HEK293T (cell line): ENCODE measurements around the gene FOXD4L3.
"Not testable (repeated sequence)": the region's sequence is repeated elsewhere in the genome, so short reads cannot be mapped to it uniquely, and the experiment has no call there.

Experiments used
- CTCF ChIA-PET: fragments of 350-600 bp; formaldehyde crosslinking; extraction: SDS; loops from one replicate; lab custom pipeline; 2021; ENCODE audit warnings: antibody characterized with exemption, inconsistent platforms; lab: Yijun Ruan, JAX
- POLR2A ChIA-PET: fragments of 350-600 bp; formaldehyde crosslinking; extraction: SDS; loops from one replicate; lab custom pipeline; 2020; ENCODE audit warnings: antibody characterized with exemption, inconsistent platforms; lab: Yijun Ruan, JAX
- DNase-seq: peaks from one replicate; pipeline ENCODE4 v3.0.0; 2012; ENCODE audit warnings: mixed read lengths; ENCODE audit errors: extremely low spot score

The FOXD4L3 gene

GRCh38 chr9:68302567-68302966 is at the start of gene FOXD4L3:
Gene FOXD4L3, plus strand, starts transcription at chr9:68302867. Its CDS starts 85 bp downstream, at chr9:68302952.
- CTCF ChIA-PET, POLR2A ChIA-PET, DNase-seq: not testable (repeated sequence)

GRCh38 chr9:68281041-68281440 is 21.6 kb upstream of the FOXD4L3 start:
- DNase-seq, POLR2A ChIA-PET, CTCF ChIA-PET: not testable (repeated sequence)

GRCh38 chr9:68303771-68304170 is 1.1 kb downstream of the FOXD4L3 start:
- DNase-seq, POLR2A ChIA-PET, CTCF ChIA-PET: not testable (repeated sequence)

- CTCF ChIA-PET, DNase-seq, POLR2A ChIA-PET: not testable (repeated sequence)
Observed at GRCh38 chr9:68304212-68304611, 1.5 kb downstream of the FOXD4L3 start.

- POLR2A ChIA-PET, DNase-seq, CTCF ChIA-PET: not testable (repeated sequence)
Observed at GRCh38 chr9:68304777-68305176, 2.1 kb downstream of the FOXD4L3 start.

GRCh38 chr9:68305680-68306285 is 3.1 kb downstream of the FOXD4L3 start:
- CTCF ChIA-PET, POLR2A ChIA-PET, DNase-seq: not testable (repeated sequence)

- CTCF ChIA-PET, DNase-seq, POLR2A ChIA-PET: not testable (repeated sequence)
Observed at GRCh38 chr9:68306391-68306964, 3.8 kb downstream of the FOXD4L3 start.

GRCh38 chr9:68307127-68307526 is 4.5 kb downstream of the FOXD4L3 start:
- POLR2A ChIA-PET, CTCF ChIA-PET, DNase-seq: not testable (repeated sequence)

GRCh38 chr9:68307654-68308053 is 5.0 kb downstream of the FOXD4L3 start:
- CTCF ChIA-PET, DNase-seq, POLR2A ChIA-PET: not testable (repeated sequence)

- DNase-seq, POLR2A ChIA-PET, CTCF ChIA-PET: not testable (repeated sequence)
Observed at GRCh38 chr9:68311208-68311607, 8.5 kb downstream of the FOXD4L3 start.

- DNase-seq, CTCF ChIA-PET, POLR2A ChIA-PET: not testable (repeated sequence)
Observed at GRCh38 chr9:68318209-68318608, 15.5 kb downstream of the FOXD4L3 start.

- CTCF ChIA-PET, DNase-seq, POLR2A ChIA-PET: not testable (repeated sequence)
Observed at GRCh38 chr9:68323749-68324148, 21.1 kb downstream of the FOXD4L3 start.

GRCh38 chr9:68324518-68324917 is 21.9 kb downstream of the FOXD4L3 start:
- DNase-seq, POLR2A ChIA-PET, CTCF ChIA-PET: not testable (repeated sequence)

GRCh38 chr9:68329106-68329505 is 26.4 kb downstream of the FOXD4L3 start:
- DNase-seq, POLR2A ChIA-PET, CTCF ChIA-PET: not testable (repeated sequence)

- CTCF ChIA-PET, POLR2A ChIA-PET: not testable (repeated sequence)
Observed at GRCh38 chr9:68330531-68331173, 28.0 kb downstream of the FOXD4L3 start.

GRCh38 chr9:68332122-68332521 is 29.5 kb downstream of the FOXD4L3 start:
- POLR2A ChIA-PET, CTCF ChIA-PET, DNase-seq: not testable (repeated sequence)

More at GRCh38 chr9:68330531-68331173, 28.0 kb downstream of the FOXD4L3 start:
- DNase-seq = not testable (repeated sequence)

- DNase-seq, POLR2A ChIA-PET, CTCF ChIA-PET: not testable (repeated sequence)
Observed at GRCh38 chr9:68335935-68336334, 33.3 kb downstream of the FOXD4L3 start.

- CTCF ChIA-PET, DNase-seq: not testable (repeated sequence)
Observed at GRCh38 chr9:68336639-68337339, 34.1 kb downstream of the FOXD4L3 start.

More at GRCh38 chr9:68336639-68337339, 34.1 kb downstream of the FOXD4L3 start:
- POLR2A ChIA-PET = not testable (repeated sequence)
